Gastrocnemius medialis (tissue), 4 donors: ENCODE measurements around the gene IGFBPL1. TPM values are rescaled to one million over a fixed set of nuclear protein-coding genes. Genes with fewer than 3 reads are reported as not detected.

Experiments
- ATAC-seq, 2 donors: fragments of 150-250 bp; one replicate each; pipeline ENCODE4 v1.9.1; 2016
- DNase-seq, 2 donors: peaks; one replicate each; pipeline ENCODE4 v3.0.0-alpha.2; 2019
- H3K27ac ChIP-seq, 4 donors: fragments of 200-600 bp; sonication (generic); 1 replicate in 1 of 4; 2 replicates in 3 of 4; pipeline ENCODE4 v1.5.1; 2016 to 2018; ENCODE audit warnings: mild to moderate bottlenecking in 2 of 4, moderate library complexity in 1 of 4
- H3K27me3 ChIP-seq, 3 donors: fragments of 200-600 bp; sonication (generic) in 2 of 3; 1 replicate in 1 of 3; 2 replicates in 2 of 3; pipeline versions ENCODE4 v1.5.1 to v1.6.0; 2016 to 2019; ENCODE audit warnings: mild to moderate bottlenecking in 1 of 3, moderate library complexity in 1 of 3
- H3K36me3 ChIP-seq, 2 donors: fragments of 200-600 bp; sonication (generic) in 1 of 2; one replicate each; pipeline ENCODE4 v1.5.1; 2017 to 2018
- H3K4me1 ChIP-seq, 2 donors: fragments of 200-600 bp; sonication (generic) in 1 of 2; one replicate each; pipeline ENCODE4 v1.5.1; 2016 to 2017; ENCODE audit warnings: mild to moderate bottlenecking in 2 of 2
- H3K4me3 ChIP-seq, 4 donors: fragments of 200-600 bp; sonication (generic) in 3 of 4; 1 replicate in 1 of 4; 2 replicates in 3 of 4; pipeline ENCODE4 v1.5.1; 2016 to 2019; ENCODE audit warnings: mild to moderate bottlenecking in 2 of 4
- H3K9me3 ChIP-seq, 3 donors: fragments of 200-600 bp; sonication (generic) in 2 of 3; 1 replicate in 1 of 3; 2 replicates in 2 of 3; pipeline ENCODE4 v1.5.1; 2016 to 2019
- POLR2A ChIP-seq, 2 donors: fragments of 450-650 bp; IDR thresholded peaks; one replicate each; pipeline ENCODE4 v1.6.1; 2017; ENCODE audit warnings: antibody characterized with exemption in 2 of 2, mild to moderate bottlenecking in 2 of 2, moderate library complexity in 2 of 2
- in situ Hi-C, 4 donors: fragments of 200-750 bp; cut with MboI; loops; one replicate each; pipeline versions ENCODE4 v1.15.0 to v1.8.0; 2017; ENCODE audit warnings: low sequenced_read_pairs in 4 of 4
- intact Hi-C: fragments of 100-400 bp; cut with DNase I; formaldehyde crosslinking; loops from one replicate; pipeline ENCODE4 v1.15.1; 2023; ENCODE audit warnings: low total_unique reads
- total RNA-seq, 4 donors: library from RNA; depleted of rRNA; stranded (reverse); fragments of >200 nt; gene quantifications; one replicate each; pipeline versions ENCODE4 v1.1.0 to v1.2.3, GENCODE V29; 2016
- TF ChIP-seq, protein P1 (sequence below), 5 experiments: fragments of 450-650 bp in 3 of 5; fragments of 200-600 bp in 2 of 5; sonication (generic) in 2 of 5; IDR thresholded peaks in 4 of 5; conservative IDR thresholded peaks in 1 of 5; 1 replicate in 4 of 5; 2 replicates in 1 of 5; pipeline ENCODE4 v1.5.1; 2016 to 2019; ENCODE audit warnings: antibody characterized with exemption in 5 of 5, mild to moderate bottlenecking in 3 of 5, moderate library complexity in 3 of 5

Gene IGFBPL1
- total RNA-seq, 4 donors from 2014 or later, result not detected

DNA sequence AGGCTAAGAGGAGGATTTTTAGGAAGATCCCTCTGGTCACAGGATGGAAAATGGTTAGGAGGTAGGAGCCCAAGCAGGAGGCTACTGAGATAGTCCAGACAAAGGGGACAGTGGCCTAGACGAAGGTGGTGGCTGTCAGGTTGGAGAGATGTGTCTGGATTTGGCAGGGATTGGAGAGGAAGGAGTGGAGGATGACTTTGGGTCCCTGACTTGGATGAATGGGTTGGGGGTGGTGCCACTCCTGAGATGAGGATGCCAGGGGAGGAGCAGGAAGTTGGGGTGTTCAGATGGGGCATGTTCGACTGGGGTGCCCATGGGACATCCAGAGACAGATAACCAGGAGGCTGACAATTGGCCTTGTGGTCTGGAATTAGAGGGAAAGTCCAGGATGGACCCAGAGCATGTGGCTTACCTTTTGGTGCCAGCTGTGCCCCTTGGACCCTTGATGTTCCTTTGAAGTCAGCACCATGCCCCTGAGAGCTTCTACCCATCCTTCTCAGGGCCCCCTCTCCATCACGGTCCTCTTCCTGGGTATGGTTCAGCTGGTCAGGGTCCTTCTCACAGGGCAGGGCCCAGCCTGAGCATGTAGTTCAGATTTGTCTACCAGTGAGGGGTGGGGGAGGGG, 15.1 kb upstream of the IGFBPL1 start:
- no peak overlapping the region for H3K27ac ChIP-seq
- H3K4me3 ChIP-seq, result no peak overlapping the region
- no peak for TF ChIP-seq POLR2A (IDR thresholded peaks at IDR 0.05)
- TF ChIP-seq, protein P1, sequence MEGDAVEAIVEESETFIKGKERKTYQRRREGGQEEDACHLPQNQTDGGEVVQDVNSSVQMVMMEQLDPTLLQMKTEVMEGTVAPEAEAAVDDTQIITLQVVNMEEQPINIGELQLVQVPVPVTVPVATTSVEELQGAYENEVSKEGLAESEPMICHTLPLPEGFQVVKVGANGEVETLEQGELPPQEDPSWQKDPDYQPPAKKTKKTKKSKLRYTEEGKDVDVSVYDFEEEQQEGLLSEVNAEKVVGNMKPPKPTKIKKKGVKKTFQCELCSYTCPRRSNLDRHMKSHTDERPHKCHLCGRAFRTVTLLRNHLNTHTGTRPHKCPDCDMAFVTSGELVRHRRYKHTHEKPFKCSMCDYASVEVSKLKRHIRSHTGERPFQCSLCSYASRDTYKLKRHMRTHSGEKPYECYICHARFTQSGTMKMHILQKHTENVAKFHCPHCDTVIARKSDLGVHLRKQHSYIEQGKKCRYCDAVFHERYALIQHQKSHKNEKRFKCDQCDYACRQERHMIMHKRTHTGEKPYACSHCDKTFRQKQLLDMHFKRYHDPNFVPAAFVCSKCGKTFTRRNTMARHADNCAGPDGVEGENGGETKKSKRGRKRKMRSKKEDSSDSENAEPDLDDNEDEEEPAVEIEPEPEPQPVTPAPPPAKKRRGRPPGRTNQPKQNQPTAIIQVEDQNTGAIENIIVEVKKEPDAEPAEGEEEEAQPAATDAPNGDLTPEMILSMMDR (IDR thresholded peaks at IDR 0.05 in 4 of 5, conservative IDR thresholded peaks at IDR 0.05 in 1 of 5), result no peak
- no peaks in the 10 kb centered on the region for H3K4me1 ChIP-seq
- no peaks in the 10 kb centered on the region for H3K36me3 ChIP-seq
- no peaks in the 10 kb centered on the region for H3K9me3 ChIP-seq
- in situ Hi-C loops (no loop called here), intact Hi-C loops (no loop called here)
- ATAC-seq (no peak), DNase-seq (no peak)
- H3K27me3 ChIP-seq, result no peaks in the 10 kb centered on the region

DNA sequence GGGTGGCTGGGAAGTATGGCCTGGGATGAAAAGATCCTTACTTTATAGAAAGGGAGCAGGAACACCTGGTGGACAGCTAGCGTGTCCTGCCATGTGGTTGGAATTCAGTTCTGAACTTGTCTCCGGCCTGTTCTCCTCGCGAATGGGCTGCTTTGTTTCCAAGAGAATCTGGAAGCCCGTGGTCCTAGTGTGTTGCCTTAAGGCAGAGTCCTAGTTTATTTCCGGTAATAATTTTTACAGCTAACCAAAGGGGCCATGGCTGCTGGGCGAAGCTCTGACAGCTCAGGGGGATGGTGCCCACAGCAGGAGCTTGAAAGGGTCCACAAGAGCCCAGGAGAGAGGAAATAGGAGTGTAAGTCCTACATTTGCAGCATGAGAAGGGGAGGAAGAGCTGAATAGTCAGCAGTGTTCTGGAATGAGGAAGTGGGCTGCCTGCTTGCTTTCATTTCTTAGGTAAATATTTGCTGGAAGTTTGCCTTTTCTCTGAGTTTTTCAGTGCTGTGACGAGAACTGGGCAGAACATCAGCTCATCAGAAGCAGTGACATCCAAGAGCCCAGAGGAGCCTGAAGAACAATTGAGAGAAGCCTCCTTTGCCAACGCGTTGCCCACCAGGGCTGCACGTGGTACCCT, 13.1 kb upstream of the IGFBPL1 start:
- intact Hi-C loops, result no loop called here
- DNase-seq, result no peak
- Histone ChIP-seq H3K27ac (no peak overlapping the region), H3K36me3 (no peaks in the 10 kb centered on the region), H3K4me3 (no peak overlapping the region), H3K4me1 (no peaks in the 10 kb centered on the region), H3K9me3 (no peaks in the 10 kb centered on the region), H3K27me3 (no peaks in the 10 kb centered on the region)
- TF ChIP-seq, protein P1 (IDR thresholded peaks at IDR 0.05 in 4 of 5, conservative IDR thresholded peaks at IDR 0.05 in 1 of 5), result no peak
- no peak for TF ChIP-seq POLR2A (IDR thresholded peaks at IDR 0.05)
- in situ Hi-C loops, result no loop called here
- no peak for ATAC-seq

DNA sequence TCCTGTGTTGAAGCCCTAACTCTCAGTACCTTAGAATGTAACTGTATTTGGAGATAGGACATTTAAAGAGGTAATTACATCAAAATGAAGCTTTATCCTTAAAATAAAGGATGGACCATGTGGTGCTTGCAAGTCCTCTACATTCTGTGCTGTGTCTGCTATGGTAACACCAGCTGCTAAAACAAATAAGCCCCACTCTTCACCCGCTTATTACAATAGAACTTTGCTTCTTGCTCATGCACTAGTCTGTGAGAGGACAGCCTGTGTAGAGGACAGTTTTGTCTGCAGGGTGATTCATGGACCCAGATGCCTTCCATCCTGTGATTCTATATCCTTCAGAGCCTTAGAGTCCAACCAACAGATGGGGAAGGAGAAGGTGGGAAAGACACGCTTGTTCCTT, 12.5 kb upstream of the IGFBPL1 start:
- H3K9me3 ChIP-seq, result no peaks in the 10 kb centered on the region
- in situ Hi-C loops (no loop called here), intact Hi-C loops (no loop called here)
- H3K4me1 ChIP-seq, result no peaks in the 10 kb centered on the region
- no peak for ATAC-seq
- no peak for DNase-seq
- TF ChIP-seq, protein P1 (IDR thresholded peaks at IDR 0.05 in 4 of 5, conservative IDR thresholded peaks at IDR 0.05 in 1 of 5), result no peak
- no peak for TF ChIP-seq POLR2A (IDR thresholded peaks at IDR 0.05)
- no peak overlapping the region for H3K4me3 ChIP-seq
- no peak overlapping the region for H3K27ac ChIP-seq
- H3K27me3 ChIP-seq, result no peaks in the 10 kb centered on the region
- no peaks in the 10 kb centered on the region for H3K36me3 ChIP-seq

DNA sequence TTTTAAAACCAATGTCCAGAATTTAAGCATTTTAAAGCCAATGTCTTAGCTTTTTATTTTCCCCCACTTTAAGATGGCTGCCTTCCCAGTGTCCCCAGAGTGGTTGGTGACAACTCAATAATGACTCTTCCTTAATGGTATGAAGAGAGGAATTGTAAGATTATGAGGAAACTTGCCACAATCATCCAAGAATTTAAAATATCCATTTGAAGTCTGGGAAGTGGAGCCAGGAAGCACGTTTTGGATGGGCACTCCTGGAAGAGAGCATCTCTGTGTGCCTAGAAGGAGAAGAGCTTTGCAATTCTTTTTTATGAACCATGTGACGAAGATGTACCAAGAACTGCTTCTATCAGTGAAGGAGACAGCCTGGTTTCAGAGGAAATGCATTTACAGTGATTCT, 11.3 kb upstream of the IGFBPL1 start:
- Histone ChIP-seq H3K9me3 (no peaks in the 10 kb centered on the region), H3K4me3 (no peak overlapping the region), H3K27me3 (no peaks in the 10 kb centered on the region), H3K27ac (no peak overlapping the region), H3K4me1 (no peaks in the 10 kb centered on the region), H3K36me3 (no peaks in the 10 kb centered on the region)
- ATAC-seq, result no peak
- intact Hi-C loops (no loop called here), in situ Hi-C loops (no loop called here)
- no peak for TF ChIP-seq POLR2A (IDR thresholded peaks at IDR 0.05)
- TF ChIP-seq, protein P1 (IDR thresholded peaks at IDR 0.05 in 4 of 5, conservative IDR thresholded peaks at IDR 0.05 in 1 of 5), result no peak
- DNase-seq, result no peak
